Measurements from ENCODE around the gene SQSTM1. TPM values are rescaled to one million over a fixed set of nuclear protein-coding genes. Genes with fewer than 3 reads are reported as not detected.
A peak's percentile ranks its signal among the peaks of the same experiment; 100 is the strongest.

SQSTM1 gene
- total RNA-seq, 1 donor from 2014 or later = 97.0 TPM

- Mint-ChIP-seq H3K36me3 (ENCODE audit: unreplicated experiment) (peaks cover 4% of the 10 kb centered on the region), H3K9me3 (ENCODE audit: unreplicated experiment) (peaks cover 7% of the 10 kb centered on the region), H3K4me3 (ENCODE audit: unreplicated experiment) (no peak overlapping the region), H3K4me1 (ENCODE audit: low read depth, unreplicated experiment) (peaks cover 4% of the 10 kb centered on the region), H3K27me3 (ENCODE audit: unreplicated experiment) (peaks cover 2% of the 10 kb centered on the region), H3K27ac (ENCODE audit: unreplicated experiment) (no peak overlapping the region)
- TF ChIP-seq, protein P1, sequence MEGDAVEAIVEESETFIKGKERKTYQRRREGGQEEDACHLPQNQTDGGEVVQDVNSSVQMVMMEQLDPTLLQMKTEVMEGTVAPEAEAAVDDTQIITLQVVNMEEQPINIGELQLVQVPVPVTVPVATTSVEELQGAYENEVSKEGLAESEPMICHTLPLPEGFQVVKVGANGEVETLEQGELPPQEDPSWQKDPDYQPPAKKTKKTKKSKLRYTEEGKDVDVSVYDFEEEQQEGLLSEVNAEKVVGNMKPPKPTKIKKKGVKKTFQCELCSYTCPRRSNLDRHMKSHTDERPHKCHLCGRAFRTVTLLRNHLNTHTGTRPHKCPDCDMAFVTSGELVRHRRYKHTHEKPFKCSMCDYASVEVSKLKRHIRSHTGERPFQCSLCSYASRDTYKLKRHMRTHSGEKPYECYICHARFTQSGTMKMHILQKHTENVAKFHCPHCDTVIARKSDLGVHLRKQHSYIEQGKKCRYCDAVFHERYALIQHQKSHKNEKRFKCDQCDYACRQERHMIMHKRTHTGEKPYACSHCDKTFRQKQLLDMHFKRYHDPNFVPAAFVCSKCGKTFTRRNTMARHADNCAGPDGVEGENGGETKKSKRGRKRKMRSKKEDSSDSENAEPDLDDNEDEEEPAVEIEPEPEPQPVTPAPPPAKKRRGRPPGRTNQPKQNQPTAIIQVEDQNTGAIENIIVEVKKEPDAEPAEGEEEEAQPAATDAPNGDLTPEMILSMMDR (IDR thresholded peaks at IDR 0.05; ENCODE audit: partially characterized antibody, unreplicated experiment) = no peak
- no peak for DNase-seq
Observed at GRCh38 chr5:179802950-179803562, 17.6 kb upstream of the SQSTM1 start.

DNA sequence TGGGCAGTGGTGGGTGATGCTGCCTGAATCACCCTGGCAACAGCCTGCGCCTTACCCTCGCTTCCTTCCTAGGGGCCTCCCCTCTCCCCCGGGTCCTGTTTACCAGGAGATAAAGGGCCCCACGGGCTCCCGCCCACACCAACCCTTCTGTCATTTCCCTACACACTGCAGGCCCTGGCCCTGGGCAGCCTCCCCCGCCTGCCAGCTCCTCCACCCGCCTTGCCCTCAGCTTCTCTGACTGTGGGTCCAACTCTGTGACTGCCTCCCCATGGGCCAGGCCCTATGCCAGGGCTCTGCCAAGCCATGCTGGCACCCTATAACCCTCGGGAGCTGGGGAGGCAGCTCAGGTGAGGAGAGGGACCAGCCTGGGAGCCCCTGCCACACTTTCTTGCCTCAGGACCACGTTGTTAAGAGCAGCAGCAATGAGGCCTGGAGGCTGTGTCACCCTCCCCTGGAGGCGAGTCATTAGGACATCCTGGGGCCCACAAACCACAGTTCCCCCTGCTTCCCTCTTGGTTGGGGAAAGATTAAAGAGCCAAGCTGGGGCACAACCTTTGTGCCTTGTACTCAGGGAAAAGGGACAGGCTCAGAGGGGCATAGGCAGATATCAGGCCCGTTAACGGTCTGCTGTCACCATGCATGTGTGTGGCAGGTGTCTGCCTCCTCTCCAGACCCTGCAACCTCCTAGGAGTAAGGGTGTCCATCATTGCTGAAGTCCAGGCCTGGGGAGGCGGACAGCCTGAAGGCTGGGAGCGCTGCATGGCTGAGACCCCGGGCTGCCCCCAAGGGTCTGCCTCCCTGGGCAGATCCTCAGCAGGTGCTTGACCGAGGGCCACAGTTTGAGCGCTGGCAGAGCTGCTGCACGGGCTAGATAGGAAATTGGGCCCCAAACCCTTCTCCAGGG is 16.8 kb upstream of the SQSTM1 start:
- Mint-ChIP-seq H3K27me3 (ENCODE audit: unreplicated experiment) (peaks cover 2% of the 10 kb centered on the region), H3K4me3 (ENCODE audit: unreplicated experiment) (peak overlapping the region; percentile 84), H3K27ac (ENCODE audit: unreplicated experiment) (no peak overlapping the region), H3K4me1 (ENCODE audit: low read depth, unreplicated experiment) (peaks cover 4% of the 10 kb centered on the region), H3K9me3 (ENCODE audit: unreplicated experiment) (peaks cover 7% of the 10 kb centered on the region), H3K36me3 (ENCODE audit: unreplicated experiment) (peaks cover 4% of the 10 kb centered on the region)
- no peak for DNase-seq
- TF ChIP-seq, protein P1 (IDR thresholded peaks at IDR 0.05; ENCODE audit: partially characterized antibody, unreplicated experiment) = no peak

DNA sequence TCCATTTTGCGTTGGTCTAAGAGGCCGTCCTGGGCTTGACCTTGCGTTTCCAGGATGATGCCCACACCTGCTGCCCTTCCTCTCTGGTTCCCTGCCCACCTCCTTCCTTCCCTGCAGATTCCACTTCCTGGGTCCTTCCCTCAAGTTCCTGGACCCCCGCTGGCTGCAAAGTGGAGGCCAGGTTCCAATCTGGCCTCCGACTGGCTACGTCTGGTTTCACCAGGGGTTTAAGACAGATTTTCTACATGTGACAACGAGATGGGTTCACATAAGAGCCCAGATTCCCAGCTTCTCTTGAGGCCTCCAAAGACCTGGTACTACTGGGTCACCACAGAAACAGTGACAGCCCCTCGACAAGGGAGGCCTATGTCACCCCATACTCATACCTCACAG is 16.2 kb upstream of the SQSTM1 start:
- H3K4me1 Mint-ChIP-seq (ENCODE audit: low read depth, unreplicated experiment) = peaks cover 4% of the 10 kb centered on the region
- TF ChIP-seq, protein P1 (IDR thresholded peaks at IDR 0.05; ENCODE audit: partially characterized antibody, unreplicated experiment) = no peak
- no peak overlapping the region for H3K27ac Mint-ChIP-seq (ENCODE audit: unreplicated experiment)
- H3K4me3 Mint-ChIP-seq (ENCODE audit: unreplicated experiment) = peak overlapping the region; percentile 84
- DNase-seq = no peak
- peaks cover 1% of the 10 kb centered on the region for H3K36me3 Mint-ChIP-seq (ENCODE audit: unreplicated experiment)
- peaks cover 2% of the 10 kb centered on the region for H3K27me3 Mint-ChIP-seq (ENCODE audit: unreplicated experiment)
- peaks cover 7% of the 10 kb centered on the region for H3K9me3 Mint-ChIP-seq (ENCODE audit: unreplicated experiment)

DNA sequence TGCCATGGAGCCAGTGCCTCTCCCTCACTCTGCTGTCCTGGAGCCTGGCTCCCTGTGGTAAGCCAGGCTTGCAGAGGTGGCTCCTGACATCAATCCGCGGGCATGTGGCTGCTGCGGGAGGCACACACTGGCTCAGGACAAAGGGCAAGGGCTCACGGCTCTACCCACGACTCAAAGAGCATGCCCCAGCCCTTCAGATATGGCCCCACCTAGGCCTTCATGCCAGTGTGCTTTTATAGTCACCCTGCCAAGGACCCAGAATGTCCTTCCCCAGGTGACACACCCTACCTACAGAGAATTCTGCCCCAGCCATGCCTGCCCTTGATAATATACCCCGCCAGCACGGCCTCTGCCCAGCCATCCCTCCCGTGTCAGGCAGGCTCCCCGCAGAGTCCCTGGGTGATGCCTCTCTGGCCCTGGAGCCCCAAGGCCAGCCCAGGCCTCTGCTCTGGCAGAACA is 15.6 kb upstream of the SQSTM1 start:
- Mint-ChIP-seq H3K4me1 (ENCODE audit: low read depth, unreplicated experiment) (peaks cover 4% of the 10 kb centered on the region), H3K36me3 (ENCODE audit: unreplicated experiment) (no peaks in the 10 kb centered on the region), H3K27ac (ENCODE audit: unreplicated experiment) (peak overlapping the region; percentile 59), H3K9me3 (ENCODE audit: unreplicated experiment) (peaks cover 7% of the 10 kb centered on the region), H3K4me3 (ENCODE audit: unreplicated experiment) (peak overlapping the region; percentile 84), H3K27me3 (ENCODE audit: unreplicated experiment) (peaks cover 2% of the 10 kb centered on the region)
- DNase-seq = no peak
- TF ChIP-seq, protein P1 (IDR thresholded peaks at IDR 0.05; ENCODE audit: partially characterized antibody, unreplicated experiment) = no peak
